GM18499 (cell line): Measurements from ENCODE around the gene DEPDC5.

Experiments used
- ATAC-seq: cut with Tn5 transposase; IDR thresholded peaks from one replicate; pipeline ENCODE4 v1.9.1; 2021; ENCODE audit warnings: moderate number of reproducible peaks; ENCODE audit not compliant: insufficient read depth, unreplicated experiment

Gene DEPDC5

DNA sequence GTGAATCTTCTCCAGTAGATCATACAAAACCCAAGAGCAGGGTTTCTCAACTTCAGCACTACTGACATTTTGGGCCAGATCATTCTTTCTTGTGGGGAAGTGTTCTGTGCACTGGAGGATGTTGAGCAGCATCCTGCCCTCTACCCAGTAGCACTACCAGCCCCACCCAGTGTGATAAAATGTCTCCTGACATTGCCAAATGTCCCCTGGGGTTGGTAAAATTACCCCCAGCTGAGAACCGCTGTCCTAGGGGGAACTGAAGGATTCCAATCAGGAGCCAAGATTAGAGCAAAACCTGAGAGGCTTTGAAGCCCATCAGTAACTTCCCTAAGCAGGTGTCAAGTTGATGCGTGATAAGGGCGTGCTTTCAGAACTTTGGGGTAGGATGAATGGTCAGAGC is 129.2 kb downstream of the DEPDC5 start:
- ATAC-seq, result no peak

DNA sequence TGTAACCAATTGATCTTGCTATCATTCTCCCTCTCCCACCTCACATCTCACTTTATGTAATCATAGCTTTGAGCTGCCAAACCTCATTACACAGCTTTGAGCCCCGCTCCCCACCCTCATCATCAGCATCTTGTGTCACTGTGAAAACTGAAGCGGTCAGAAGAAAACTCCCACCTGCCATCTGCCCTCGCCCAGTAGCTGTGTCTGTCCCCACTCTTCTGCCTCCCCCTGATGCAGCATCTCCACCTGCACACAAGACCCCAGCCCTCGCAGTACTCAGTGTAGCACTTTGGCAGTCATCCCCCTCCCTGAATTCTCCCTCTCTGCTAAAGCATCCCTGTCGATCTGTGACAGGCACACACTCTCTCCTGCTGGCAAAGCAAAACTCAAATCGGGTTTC is 130.2 kb downstream of the DEPDC5 start:
- no peak for ATAC-seq

DNA sequence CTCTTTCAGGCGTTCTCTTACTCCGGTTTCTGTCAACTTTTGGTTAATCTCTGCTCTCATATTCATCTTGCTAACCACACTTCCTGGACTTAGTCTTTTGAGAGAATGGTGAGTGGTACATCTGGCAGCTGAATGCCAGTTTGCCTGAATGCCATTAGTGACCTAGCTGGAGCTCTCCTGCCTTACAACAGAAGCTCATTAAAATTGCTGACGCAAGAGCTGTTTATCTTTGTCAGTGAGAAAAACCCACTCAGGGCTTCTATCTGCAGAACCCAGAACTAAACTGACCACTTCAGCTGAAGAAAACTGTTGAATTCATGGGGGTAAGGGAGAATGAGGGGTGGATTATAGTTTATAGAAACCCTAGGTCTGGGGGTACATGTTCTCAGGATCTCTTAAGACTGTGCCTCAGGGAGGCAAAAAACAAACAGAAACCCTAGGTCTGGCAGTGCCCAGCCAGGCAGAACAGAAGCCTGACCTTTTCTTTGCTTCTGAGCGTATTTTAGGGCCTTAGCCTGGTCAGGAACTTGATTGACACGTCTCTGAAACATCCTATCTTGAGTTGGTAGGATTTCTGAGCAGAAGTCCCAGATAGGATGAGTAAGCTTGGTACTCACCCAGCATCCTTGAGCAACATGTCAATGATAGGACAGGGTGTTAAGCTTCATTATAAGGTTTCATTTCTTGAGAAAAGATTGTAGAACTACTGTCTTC is 137.7 kb downstream of the DEPDC5 start:
- no peak for ATAC-seq

DNA sequence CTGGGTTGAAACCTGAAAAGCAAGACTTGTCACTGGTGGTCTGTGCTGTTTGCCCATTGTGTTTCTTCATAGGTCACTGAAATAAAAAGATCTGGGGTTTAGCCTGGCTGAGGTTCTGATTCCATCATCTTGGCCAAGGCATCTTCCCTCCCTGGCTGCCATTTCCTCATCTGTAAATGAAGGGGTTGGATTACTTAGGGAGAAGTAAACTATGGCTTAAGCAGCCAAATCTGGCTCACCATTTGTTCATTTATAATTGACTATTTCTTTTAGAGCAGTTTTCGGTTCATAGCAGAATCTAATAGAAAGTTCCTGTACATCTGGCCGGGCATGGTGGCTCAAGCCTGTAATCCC is 138.2 kb downstream of the DEPDC5 start:
- no peak for ATAC-seq

DNA sequence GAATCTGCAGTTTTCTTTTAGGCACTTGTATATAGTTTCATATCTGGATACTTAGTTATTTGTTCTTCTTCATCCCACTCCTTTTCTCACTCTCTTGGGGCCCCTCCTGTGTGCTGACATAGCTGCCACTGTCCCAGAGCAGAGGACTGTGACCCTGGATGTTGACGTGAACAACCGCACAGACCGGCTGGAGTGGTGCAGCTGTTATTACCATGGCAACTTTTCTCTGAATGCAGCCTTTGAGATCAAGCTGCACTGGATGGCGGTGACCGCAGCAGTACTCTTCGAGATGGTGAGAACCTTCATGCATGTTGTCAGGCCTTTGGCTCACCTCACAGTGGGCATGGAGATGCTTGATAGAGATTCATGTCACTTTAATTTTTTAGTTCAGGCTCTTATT is 139.6 kb downstream of the DEPDC5 start:
- no peak for ATAC-seq

DNA sequence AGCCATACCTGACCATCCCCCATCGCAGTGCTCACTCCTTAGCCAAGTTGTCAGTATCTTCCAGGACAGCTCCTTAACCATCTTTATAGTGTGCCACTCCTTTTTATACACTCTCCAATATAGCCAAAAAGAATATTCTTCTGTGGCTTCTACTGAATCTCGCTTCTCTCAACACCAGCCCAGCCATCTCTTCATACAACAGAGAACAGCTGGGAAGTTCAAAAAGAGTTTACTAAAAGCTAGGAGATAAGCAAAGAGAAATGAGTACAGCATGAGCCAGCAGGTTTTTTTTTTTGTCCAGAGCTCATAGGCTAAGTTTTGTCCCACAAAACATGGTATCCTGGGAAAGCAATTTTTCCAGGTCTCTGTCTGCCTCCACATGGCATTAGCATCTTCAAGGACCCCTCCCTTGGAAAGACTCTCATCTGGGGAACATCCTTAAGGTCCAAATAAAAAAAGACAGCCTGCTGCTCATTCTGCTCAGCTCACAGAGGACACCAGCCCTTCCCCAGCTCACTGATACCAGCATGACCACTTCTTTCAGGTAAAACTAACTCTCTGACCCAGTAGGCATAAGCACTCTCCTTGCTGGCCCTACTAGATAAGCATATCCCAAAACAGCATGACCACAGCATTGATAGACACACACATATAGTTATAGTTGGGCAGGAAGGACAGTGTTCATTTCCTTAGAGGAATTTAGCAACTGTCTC is 141.7 kb downstream of the DEPDC5 start:
- ATAC-seq, result no peak

DNA sequence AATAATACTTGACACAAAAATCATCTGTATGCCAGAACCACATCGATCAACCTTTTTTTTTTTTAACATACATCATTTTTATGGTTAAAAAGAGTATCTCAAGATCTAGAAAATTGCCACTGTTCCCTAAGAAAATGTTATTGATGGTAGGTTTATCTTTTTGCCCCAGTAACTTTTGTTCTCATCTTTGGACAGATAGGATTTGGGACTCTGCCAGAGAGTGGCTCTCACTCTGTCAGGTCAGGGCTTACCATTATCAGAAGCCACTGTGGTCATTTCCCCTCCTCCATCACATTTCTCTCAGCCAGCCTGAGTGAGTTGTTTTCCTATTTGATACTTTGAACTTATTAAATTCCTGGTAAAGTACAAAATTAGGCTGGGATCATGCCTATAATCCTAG is 142.7 kb downstream of the DEPDC5 start:
- no peak for ATAC-seq

DNA sequence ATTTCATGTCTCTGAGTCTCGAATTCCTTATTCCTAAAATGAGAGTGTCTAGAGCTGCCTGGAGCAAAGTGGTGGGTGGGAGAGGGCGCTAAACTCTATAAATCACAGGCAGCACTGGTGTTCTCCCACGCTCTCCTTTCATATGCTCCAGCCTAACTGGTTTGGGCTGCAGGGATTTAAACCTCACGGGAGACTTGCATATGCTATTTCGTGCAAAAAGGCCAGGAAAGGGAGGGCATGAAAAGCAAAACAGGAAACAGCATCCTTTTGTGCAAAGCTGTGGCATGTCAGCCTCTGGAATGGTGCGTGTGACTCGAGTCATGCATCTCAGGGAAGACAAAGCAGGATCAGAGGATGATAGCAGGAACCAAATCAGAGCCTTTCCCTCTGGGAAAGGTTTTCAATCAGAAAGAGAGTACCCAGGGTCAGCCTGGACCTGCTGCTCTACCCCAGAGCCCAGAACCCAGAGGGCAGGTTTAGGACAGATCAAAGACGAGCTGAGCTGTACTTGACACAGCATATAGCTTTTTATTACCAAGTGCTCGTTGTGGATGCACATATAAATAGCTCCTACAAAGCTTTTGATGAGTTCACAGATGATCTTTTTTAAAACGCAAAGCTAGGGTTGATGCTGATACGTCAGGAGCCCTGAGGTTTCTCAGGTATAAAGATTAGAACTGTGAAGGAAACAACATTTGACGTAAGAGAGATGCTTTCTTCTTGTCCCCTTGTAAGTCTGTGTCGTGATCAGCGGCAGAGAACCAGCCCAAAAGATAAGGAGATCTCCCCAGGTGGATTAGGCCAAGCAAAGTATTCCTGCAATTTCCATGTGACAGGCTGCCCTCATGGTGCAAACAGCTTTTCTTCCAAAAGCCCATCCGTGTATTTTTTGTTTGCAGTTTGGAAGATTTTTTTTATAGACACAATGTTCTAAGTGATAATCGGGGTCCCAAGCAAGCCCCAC is 144.3 kb downstream of the DEPDC5 start:
- ATAC-seq, result no peak

DNA sequence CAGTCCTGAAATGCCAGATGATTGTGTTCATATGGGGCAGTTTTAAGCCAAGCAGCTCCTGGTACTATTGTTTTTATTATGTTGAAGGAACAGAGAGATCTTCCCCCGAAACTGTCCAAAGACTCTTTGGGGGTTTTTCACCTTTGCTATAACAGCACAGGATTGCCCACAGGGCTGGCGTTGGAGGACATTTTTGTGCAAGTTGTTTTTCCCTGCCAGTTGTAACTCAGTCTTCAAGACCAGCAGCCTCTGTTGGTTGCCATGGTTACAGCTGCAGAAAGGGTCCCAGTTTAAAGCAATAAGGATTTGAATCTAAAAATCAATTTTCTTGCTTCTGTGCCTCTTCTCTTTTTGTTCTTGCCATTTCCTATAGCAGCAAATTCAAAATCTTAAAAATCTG is 145.1 kb downstream of the DEPDC5 start:
- no peak for ATAC-seq

DNA sequence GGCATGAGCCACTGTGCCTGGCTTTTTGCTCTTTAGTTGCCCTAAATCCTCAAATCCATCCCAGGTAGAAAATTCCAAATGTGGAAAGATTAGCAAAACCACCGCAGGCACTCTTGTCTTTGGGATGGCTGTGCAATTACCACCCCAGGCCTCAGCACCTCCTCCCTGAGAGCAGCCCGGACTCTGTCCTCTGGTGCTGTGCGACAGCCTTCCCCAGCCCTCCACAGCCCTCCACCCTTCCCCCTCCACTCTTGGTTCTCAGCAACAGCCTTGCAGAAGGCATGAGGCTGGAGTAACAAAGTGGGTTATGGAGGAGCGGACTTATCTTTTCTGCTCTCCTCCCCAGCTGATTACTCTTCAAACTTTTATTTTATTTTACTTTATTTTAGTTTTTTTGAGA is 145.8 kb downstream of the DEPDC5 start:
- no peak for ATAC-seq

DNA sequence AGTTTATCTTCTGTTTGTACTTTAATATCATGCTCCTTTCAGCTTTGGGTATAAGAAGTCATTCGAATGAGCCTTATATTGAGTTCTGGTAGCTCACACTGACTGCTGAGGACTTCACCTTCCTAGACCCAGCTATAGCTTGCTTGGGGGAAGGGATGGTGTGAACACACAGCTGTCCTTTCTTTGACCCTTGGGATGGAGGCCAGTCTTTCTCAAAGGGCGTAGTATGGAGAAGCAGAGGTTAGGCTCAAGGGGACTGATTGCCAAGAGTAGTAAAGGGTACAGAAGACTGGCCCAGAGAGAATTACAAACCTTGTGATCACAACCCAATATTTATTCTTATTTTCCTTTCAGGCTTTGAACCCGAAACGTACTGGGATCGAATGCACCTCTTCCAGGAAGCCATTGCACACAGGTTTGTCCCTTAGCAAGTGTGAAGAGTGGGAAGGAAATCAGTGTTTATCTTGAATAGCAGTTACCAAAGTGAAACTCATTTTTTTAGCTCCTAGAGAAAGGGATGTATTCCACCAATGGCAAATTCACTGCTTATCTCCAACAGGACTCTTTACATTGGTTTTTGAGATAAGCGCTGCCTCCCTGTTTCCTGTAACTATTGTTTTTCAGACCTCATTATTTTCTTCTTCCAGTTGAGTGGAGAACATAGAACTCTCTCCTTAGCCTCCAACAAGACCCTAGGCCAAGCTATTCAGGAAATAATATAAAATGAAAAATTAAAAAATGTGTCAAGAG is 147.7 kb downstream of the DEPDC5 start:
- ATAC-seq, result no peak

DNA sequence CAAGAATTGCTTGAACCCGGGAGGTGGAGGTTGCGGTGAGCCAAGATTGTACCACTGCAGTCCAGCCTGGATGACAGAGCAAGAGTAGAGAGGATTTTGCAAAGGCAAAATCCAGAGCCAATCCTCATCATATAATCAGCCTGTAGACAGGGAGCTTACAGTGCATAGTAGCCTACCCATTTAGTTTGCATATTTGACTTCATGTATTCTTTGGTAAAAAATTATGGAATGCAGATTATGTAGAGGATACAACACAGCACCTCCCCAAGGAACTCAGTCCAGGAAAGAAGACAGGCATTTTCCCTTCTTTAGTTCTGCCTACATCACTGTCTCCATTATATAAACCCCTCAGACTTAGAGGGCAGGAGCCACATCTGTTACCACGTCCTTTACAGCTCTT is 150.8 kb downstream of the DEPDC5 start:
- ATAC-seq, result no peak

DNA sequence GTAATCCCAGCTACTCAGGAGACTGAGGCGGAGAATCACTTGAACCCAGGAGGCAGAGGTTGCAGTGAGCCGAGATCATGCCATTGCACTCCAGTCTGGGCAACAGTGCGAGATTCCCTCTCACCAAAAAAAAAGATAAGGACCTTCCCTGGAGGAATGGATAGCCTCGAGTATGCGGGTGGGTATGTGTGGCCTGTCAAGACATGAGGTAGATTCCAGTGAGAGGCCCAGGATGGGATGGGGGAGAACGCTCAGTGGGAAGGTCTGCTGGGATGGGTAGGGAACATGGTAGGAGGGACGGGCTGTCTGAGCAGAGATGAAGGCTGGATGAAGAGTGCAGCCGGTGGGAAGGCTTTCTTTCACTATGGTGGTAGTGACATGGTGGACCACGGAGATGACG is 151.5 kb downstream of the DEPDC5 start:
- no peak for ATAC-seq

DNA sequence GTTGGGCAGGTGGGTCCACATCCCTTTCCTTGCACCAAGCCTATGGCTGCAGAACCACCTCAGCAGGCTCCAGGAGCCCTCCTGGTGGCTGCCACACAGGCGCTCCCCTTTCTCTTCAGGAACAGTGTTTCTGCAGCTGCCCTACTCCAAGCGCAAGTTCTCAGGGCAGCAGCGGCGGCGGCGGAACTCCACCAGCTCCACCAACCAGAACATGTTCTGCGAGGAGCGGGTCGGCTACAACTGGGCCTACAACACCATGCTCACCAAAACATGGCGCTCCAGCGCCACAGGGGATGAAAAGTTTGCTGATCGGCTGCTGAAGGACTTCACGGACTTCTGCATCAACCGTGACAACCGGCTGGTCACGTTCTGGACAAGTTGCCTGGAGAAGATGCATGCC is 152.3 kb downstream of the DEPDC5 start:
- ATAC-seq, result no peak

DNA sequence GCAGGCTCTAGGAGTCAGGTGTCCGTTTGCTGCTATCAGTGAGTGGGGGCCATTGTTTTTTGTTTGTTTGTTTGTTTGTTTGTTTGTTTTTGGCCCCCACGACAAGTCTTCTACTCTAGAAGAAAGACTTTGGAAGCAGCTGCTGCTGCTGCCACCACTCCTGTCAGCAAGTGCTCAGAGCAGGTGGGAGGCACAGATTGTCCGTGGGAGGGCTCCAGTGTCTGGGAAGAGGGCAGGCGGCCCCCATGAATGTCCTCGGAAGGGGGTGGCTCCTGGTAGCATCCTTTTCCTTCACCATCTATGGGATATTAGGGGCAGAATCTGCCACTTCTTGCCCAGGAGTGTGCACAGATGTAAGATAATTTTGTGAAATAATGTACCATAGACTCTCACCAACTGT is 152.8 kb downstream of the DEPDC5 start:
- ATAC-seq, result no peak

DNA sequence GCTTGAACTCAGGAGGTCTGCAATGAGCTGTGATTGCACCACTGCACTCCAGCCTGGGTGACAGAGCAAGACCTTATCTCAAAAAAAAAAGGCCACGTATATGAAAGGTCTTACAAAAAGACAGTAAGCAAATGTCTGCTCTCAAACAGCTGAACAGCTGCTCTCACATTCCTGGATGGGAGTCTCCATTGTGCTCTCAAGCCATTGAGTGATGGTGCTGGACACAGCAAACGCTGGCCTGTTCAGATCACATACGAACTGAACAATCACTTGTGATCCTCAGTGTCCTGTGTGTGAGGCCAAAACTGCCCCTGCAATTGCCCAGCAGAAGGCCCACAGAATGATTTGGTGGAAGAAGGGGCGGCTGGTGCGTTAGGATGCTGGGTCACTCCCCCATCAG is 156.2 kb downstream of the DEPDC5 start:
- no peak for ATAC-seq

DNA sequence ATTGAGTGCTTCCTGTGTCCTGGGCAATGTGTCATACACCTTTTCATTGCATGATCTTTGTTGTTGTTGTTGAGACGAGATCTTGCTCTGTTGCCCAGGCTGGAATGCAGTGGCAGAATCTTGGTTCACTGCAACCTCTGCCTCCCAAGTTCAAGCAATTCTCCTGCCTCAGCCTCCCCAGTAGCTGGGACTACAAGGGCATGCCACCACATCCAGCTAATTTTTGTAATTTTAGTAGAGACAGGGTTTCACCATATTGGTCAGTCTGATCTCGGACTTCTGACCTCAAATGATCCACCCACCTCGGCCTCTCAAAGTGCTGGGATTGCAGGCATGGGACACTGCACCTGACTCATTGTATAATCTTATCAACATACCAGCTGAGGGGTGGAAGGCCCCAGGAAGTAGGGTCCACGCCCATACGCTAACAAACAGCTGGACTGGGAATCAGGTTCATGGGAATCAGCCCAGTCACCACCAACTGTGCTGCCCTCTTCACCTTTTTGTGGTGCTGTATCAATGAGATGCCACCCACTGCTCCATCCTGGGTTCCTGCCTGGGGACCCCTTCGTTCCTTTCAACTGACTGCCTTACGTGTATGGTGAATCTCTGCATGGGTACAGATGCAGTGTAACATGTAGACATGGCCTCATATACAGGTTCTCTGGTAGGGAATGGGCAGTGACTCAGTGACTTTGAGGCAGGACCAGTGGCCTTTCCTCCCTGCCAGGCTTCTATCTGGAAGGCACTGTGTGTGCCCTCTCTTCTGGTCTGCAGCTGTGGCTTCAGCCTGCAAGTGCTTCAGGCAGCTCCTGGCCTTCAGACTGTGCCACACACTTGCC is 158.0 kb downstream of the DEPDC5 start:
- no peak for ATAC-seq

DNA sequence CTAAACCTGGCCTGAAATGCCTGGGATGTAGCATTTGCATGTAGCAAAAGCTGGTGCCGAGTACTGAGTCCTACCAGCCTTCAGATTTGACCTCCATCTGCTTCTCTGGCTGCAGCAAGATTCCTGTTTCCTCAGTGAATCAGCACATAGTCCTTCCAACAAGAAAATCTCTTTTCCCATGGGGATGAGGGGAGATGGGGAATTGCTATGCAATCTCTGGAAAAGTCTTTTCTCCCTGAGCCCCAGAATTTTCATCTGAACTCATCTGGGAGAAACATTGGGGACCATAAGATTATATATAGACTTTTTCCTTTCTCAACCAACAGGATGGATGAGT is 158.6 kb downstream of the DEPDC5 start:
- ATAC-seq, result no peak

DNA sequence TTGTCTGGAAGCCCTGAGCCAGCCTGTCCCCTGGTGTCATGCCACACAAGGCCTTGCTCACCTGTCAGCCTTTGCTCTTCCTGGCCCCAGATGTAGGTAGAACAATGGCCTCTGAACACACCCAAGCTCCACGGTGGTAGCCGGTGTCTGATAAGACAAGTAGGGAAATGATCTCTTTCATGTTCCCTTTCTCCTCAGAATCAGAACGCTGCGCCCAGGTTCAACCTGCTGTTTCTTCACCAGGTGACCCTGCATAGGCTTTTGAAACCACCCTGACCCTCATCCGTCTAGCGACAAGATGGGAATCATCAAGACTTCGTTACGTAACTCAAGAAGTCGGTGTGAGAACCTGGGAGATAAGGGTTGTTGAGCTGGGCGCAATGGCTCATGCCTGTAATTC is 161.8 kb downstream of the DEPDC5 start:
- ATAC-seq, result no peak
